GM12878 (cell line): ENCODE results near the gene ENOPH1. TPM values are rescaled to one million over a fixed set of nuclear protein-coding genes. Genes with fewer than 3 reads are reported as not detected.

ENCODE experiments used
- CEBPB ChIP-seq, 2 experiments: fragments of 150-350 bp in 1 of 2; IDR thresholded peaks; 2 replicates each; pipeline ENCODE4 v1.6.1; 2012 to 2014; ENCODE audit warnings: low read depth in 2 of 2, low read length in 2 of 2, borderline replicate concordance in 1 of 2, inconsistent platforms in 1 of 2
- CHD1 ChIP-seq: IDR thresholded peaks from 2 replicates; pipeline ENCODE4 v1.6.1; 2012; ENCODE audit warnings: low read depth, low read length, improper control_type of control experiment
- EGR1 ChIP-seq, 2 experiments: IDR thresholded peaks; 1 replicate in 1 of 2; 2 replicates in 1 of 2; pipeline ENCODE4 v1.6.1; 2011 to 2012; ENCODE audit warnings: low read depth in 2 of 2, low read length in 2 of 2, borderline replicate concordance in 1 of 2, mild to moderate bottlenecking in 1 of 2, moderate library complexity in 1 of 2
- IKZF2 ChIP-seq, 2 experiments: fragments of 450-650 bp; IDR thresholded peaks; 2 replicates each; pipeline ENCODE4 v1.6.1; 2017; ENCODE audit warnings: mild to moderate bottlenecking in 2 of 2, moderate library complexity in 2 of 2
- JUNB ChIP-seq: IDR thresholded peaks from 2 replicates; pipeline ENCODE4 v1.6.1; 2016; ENCODE audit warnings: antibody characterized with exemption, mild to moderate bottlenecking
- MEF2B ChIP-seq: fragments of 450-650 bp; IDR thresholded peaks from 2 replicates; pipeline ENCODE4 v1.6.1; 2018; ENCODE audit warnings: mild to moderate bottlenecking, moderate library complexity; ENCODE audit not compliant: partially characterized antibody, poor library complexity, severe bottlenecking
- SIN3A ChIP-seq: IDR thresholded peaks from 2 replicates; pipeline ENCODE4 v1.6.1; 2012; ENCODE audit warnings: low read depth, low read length, improper control_type of control experiment
- SIX5 ChIP-seq: IDR thresholded peaks from 2 replicates; pipeline ENCODE4 v1.6.1; 2011; ENCODE audit warnings: mild to moderate bottlenecking, low read depth, low read length, moderate library complexity; ENCODE audit not compliant: severe bottlenecking
- SMARCA5 ChIP-seq: fragments of 450-650 bp; IDR thresholded peaks from 2 replicates; pipeline ENCODE4 v1.6.1; 2017; ENCODE audit warnings: mild to moderate bottlenecking
- STAT3 ChIP-seq: IDR thresholded peaks from 2 replicates; pipeline ENCODE4 v1.6.1; 2011; ENCODE audit warnings: low read depth, low read length, improper control_type of control experiment
- ZBED1 ChIP-seq: IDR thresholded peaks from 2 replicates; pipeline ENCODE4 v1.6.1; 2016; ENCODE audit warnings: borderline replicate concordance
- polyA plus RNA-seq, 11 experiments: library from polyadenylated mRNA; depleted of rRNA in 4 of 11; unstranded in 6 of 11; stranded (reverse) in 5 of 11; fragments of >200 nt; fragmentation: Nextera tagmentation in 4 of 11; fragmentation: Illumina TruSeq in 1 of 11; extraction: Ambion mirVana in 4 of 11; extraction: Trizol in 1 of 11; gene quantifications; 1 replicate in 1 of 11; 2 replicates in 10 of 11; pipeline versions ENCODE4 v1.2.1 to v1.2.3, GENCODE V29; 2011 to 2016; ENCODE audit warnings: inconsistent platforms in 2 of 11, missing spikeins in 2 of 11, low read depth in 1 of 11
- total RNA-seq, 4 experiments: library from RNA; depleted of rRNA in 3 of 4; stranded (reverse); fragments of >200 nt in 3 of 4; fragmentation: Illumina TruSeq in 1 of 4; extraction: Trizol in 1 of 4; gene quantifications; 2 replicates each; pipeline versions ENCODE4 v1.2.1 to v1.2.3, GENCODE V29; 2013 to 2021
- TF ChIP-seq, protein P1 (sequence below): fragments of 450-650 bp; IDR thresholded peaks from 2 replicates; pipeline ENCODE4 v1.6.1; 2018; ENCODE audit warnings: mild to moderate bottlenecking, low read depth, moderate library complexity; ENCODE audit not compliant: partially characterized antibody
- TF ChIP-seq, protein P2 (sequence below): fragments of 450-650 bp; IDR thresholded peaks from 2 replicates; pipeline ENCODE4 v1.6.1; 2018; ENCODE audit warnings: borderline replicate concordance, mild to moderate bottlenecking; ENCODE audit not compliant: partially characterized antibody

Gene ENOPH1
- total and polyA plus RNA-seq, 10 of the 15 experiments (the other 5 are each of a cell fraction or from before 2014, with no cell fraction given) = 24.4 to 83.6 (median 46.7) TPM

DNA sequence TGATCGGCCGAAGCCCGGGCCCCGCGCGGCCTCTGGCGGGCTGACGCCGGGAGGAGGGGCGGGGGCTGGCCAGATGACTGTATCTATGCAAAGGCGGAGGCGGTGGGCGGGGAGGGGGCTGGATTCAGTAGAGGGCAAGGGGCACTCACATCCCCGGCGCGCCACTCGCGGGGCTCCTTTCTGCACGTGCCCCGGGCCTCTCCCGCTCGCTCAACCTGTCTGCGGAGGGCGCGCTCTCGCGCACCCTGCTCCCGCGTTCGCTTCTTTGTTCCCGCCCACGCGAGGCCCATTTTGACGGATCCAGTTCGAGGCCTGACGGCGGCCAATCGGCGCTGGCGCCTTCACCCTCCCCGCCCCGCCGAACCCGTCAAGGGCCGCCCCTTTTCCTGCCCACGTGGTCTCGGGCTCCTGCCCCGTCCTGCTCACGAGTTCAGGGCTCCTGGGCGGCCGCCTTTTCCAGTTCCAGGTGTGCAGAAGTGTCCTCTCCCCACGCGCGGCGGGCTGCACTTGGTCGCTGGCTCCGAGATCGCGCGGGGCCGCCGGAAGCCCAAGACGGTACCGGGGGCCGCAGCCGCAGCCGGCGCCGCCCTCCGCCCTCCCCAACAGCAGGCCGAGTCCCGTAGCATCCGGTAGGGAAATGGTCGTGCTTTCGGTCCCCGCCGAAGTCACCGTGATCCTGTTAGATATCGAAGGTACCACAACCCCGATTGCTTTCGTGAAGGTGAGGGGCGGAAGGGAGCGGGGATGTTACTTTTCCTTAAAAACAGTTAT, at the start of gene ENOPH1, which contains the start of gene HNRNPDL (continued):
- TF ChIP-seq, protein P1, sequence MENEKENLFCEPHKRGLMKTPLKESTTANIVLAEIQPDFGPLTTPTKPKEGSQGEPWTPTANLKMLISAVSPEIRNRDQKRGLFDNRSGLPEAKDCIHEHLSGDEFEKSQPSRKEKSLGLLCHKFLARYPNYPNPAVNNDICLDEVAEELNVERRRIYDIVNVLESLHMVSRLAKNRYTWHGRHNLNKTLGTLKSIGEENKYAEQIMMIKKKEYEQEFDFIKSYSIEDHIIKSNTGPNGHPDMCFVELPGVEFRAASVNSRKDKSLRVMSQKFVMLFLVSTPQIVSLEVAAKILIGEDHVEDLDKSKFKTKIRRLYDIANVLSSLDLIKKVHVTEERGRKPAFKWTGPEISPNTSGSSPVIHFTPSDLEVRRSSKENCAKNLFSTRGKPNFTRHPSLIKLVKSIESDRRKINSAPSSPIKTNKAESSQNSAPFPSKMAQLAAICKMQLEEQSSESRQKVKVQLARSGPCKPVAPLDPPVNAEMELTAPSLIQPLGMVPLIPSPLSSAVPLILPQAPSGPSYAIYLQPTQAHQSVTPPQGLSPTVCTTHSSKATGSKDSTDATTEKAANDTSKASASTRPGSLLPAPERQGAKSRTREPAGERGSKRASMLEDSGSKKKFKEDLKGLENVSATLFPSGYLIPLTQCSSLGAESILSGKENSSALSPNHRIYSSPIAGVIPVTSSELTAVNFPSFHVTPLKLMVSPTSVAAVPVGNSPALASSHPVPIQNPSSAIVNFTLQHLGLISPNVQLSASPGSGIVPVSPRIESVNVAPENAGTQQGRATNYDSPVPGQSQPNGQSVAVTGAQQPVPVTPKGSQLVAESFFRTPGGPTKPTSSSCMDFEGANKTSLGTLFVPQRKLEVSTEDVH = no peak
- TF ChIP-seq SMARCA5 = 0 out of 2 replicates have a peak, but pooled peaks have one; percentile 6
- TF ChIP-seq SIN3A = peak; percentile 24; the same call in 1 of the 2 replicates
- TF ChIP-seq CEBPB (IDR thresholded peaks at IDR 0.05; ENCODE audit: borderline replicate concordance in 1 of 2, low read depth in 2 of 2, low read length in 2 of 2) = no peak
- peak; percentile 36 to 98 for TF ChIP-seq EGR1 (IDR thresholded peaks at IDR 0.05; ENCODE audit: borderline replicate concordance in 1 of 2, low read depth in 2 of 2, low read length in 2 of 2)
- no peak for TF ChIP-seq MEF2B
- no peak for TF ChIP-seq JUNB
- TF ChIP-seq, protein P2, sequence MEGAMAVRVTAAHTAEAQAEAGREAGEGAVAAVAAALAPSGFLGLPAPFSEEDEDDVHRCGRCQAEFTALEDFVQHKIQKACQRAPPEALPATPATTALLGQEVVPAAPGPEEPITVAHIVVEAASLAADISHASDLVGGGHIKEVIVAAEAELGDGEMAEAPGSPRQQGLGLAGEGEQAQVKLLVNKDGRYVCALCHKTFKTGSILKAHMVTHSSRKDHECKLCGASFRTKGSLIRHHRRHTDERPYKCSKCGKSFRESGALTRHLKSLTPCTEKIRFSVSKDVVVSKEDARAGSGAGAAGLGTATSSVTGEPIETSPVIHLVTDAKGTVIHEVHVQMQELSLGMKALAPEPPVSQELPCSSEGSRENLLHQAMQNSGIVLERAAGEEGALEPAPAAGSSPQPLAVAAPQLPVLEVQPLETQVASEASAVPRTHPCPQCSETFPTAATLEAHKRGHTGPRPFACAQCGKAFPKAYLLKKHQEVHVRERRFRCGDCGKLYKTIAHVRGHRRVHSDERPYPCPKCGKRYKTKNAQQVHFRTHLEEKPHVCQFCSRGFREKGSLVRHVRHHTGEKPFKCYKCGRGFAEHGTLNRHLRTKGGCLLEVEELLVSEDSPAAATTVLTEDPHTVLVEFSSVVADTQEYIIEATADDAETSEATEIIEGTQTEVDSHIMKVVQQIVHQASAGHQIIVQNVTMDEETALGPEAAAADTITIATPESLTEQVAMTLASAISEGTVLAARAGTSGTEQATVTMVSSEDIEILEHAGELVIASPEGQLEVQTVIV = no peak
- no peak for TF ChIP-seq STAT3
- no peak for TF ChIP-seq SIX5
- TF ChIP-seq CHD1 = no peak
- TF ChIP-seq IKZF2 (IDR thresholded peaks at IDR 0.05) = 0 out of 4 replicates have a peak, but pooled peaks of 1 of the 2 experiments have one; percentile 37
- no peak for TF ChIP-seq ZBED1
